ENCODE measurements around the gene AKNA.

Gene AKNA

DNA sequence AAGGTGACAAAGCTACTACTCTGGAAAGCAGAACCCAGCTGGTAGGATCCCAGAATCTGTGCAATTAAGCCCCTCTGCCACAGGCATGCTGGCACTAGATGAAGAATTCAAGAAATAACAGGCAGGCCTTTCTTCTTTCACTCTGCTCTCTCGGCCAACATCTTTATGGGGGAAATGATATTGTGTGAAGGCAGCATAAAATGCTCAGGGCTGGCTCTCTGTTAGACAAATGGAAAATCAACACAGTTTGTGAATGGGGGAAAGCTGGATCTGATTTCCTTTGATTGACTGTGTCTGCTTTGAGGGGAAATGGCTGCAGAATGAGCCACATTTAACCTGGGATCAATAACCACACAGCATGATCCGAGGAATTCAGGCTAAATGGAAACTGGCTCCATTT, 29.1 kb upstream of the AKNA start:
- no peak for DNase-seq

GRCh38 chr9:114416290-114416689, 28.5 kb upstream of the AKNA start:
- no peak for DNase-seq

- no peak for DNase-seq
Observed at GRCh38 chr9:114414346-114414745, 26.6 kb upstream of the AKNA start.

DNA sequence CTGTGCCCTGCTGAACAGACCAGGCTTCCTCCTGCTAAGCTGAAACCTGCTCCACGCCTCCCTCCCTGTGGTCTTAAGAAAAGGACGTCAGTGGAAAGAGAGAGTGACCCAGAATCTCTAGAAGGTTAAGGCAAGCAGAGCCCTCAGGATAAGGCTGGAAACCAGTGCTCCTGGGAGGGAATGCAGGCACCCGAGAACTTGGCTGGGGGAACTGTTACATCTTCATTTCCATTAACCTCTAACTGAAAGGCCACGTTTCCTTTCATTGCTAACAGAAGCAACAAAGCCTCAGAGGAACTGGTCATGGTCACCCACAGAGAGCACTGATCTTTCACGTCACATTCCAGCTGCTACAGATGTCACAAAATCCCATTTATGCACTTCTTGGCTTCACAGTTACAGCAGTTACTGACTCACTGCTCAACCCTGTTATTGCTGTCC, 26.1 kb upstream of the AKNA start:
- no peak for DNase-seq

DNA sequence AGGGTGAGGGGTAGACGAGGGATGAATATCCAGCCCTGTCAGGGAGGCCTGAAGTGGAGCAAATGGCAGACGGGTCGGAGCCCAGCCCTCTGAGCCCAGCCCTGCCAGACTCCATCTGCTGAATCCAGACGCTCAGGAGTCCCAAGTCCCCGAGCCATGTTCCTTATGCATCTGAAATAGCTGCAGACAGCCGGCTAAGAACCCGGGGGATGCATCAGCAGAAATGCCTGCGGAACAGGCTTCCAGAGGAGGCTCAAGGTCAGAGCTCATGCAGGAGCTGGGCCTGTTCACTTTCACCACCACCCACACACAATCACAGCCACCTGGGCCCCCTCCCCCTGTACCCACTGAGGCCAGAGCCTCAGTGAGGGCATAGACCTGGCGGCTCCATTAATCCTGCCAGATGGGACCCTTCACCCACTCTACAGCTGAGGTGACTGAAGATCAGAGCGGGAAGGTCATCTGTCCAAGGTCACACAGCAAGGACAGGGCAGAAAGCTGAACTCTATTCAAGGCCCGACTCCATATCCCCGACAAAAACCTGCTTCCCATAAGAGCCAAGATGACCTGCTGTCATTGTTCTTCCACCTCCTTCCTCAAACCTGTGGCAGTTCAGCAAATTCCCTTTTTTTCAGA, 24.4 kb upstream of the AKNA start:
- DNase-seq, result no peak

GRCh38 chr9:114411452-114411851, 23.7 kb upstream of the AKNA start:
- DNase-seq, result no peak

DNA sequence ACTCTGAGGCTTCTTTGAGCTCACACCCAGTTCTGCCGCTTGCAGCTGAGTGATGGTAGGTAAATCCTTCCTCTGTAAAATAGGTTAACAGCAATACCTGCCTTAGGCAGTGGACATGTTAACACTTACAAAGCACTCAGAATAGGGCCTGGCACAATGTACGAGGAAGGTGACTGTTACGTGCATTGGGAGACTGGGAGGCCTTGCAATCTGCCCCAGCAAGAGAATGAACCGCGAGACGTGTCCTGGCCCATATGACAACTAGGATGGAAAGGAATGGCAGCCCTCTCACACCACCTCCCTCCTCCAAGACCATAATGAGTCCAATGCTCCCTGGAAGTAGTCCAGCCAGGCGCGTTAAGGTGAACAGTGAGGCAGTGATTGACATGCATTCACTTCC, 23.1 kb upstream of the AKNA start:
- no peak for DNase-seq

GRCh38 chr9:114409842-114410241, 22.1 kb upstream of the AKNA start:
- no peak for DNase-seq

DNA sequence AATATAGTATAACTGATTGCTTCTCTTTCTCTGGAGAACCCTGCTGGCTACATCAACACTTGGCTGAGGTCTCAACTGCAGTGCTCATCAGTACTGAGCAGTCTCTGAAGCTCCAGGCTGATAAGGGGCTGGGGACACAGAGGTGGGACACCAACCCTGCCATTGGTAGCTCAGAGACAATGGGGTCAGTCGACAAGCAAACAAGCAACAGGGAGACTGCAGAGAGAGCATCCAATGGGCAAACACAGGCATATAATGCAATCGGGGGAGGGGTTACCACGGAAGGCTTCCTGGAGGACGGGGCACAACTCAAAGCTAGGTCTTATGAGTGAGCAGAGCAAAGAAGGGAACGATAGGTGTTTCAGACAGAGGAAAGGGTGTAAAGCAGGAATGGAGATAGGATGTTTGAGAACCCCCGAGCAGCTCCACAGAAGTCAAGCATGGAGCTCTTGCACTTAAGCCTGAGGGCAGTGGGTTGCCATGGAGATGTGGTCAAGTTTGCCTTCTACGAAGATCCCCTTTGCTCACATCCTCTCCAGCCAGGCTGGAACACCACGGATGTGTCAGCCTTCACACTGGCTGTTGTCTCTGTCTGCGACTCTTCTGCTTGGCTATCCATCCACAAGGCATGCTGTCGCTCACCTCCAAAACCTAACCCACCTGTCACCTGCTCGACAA, 21.5 kb upstream of the AKNA start:
- DNase-seq, result no peak

DNA sequence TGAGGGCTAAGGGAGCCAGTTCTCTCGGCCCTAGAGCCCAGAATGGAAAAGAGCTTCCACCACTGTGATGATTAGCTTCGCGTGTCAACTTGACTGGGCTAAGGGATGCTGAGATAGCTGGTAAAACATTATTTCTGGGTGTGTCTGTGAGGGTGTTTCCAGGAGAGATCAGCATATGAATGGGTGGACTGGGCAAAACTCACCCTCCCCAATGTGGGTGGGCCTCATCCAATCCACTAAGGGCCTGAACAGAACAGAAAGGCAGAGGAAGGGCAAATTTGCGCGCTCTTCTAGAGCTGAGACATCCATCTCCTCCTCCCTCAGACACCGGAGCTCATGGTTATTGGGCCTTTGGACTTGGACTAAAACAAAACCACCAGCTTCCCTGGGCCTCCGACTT, 20.9 kb upstream of the AKNA start:
- DNase-seq, result no peak

DNA sequence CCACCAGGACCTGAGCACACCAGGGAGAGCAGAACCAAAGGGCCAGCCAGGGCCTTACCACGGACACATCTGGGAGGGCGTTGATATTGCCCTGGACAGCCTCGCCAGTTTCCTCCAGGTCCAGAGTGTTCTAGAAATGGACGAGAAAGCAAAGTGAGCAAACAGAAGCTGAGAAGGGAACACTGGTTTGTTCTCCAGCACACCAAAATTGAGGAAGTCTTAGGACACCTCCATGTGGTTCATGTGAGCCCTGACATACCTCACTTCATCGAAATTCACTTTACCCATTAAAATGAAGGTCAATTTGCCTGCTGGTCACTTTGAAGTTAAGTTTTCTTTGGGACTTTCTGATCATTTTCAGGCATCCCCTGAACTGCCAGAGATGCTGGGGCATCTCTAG, 20.1 kb upstream of the AKNA start:
- DNase-seq, result no peak

DNA sequence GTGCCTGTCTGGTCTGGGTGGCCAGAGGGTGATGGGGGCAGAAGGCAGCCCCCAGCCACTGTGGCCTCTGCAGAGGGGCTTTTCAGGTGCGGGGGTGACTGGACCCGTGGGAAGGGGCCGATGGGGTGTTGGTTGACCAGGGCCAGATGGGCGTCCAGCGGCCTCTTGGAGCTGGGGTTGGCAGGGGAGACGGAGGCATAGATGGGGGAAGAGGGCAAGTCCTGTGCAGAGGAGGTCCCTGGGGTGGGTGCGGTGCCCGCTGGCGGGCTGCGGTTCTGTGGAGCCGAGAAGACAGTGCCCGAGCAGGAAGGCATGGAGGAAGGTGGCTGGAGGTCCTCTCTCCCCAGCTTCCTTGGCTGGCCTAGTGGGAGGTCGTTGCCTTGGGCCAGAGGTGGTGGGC, 18.7 kb upstream of the AKNA start:
- DNase-seq, result no peak

GRCh38 chr9:114405294-114406034, 17.7 kb upstream of the AKNA start:
- peak; percentile 72 for DNase-seq

GRCh38 chr9:114404531-114404930, 16.7 kb upstream of the AKNA start:
- DNase-seq, result no peak

- DNase-seq, result no peak
Observed at GRCh38 chr9:114403153-114403756, 15.5 kb upstream of the AKNA start.

- DNase-seq, result no peak
Observed at GRCh38 chr9:114401344-114401743, 13.6 kb upstream of the AKNA start.

GRCh38 chr9:114400772-114401171, 13.0 kb upstream of the AKNA start:
- no peak for DNase-seq

GRCh38 chr9:114400219-114400618, 12.4 kb upstream of the AKNA start:
- DNase-seq, result no peak

DNA sequence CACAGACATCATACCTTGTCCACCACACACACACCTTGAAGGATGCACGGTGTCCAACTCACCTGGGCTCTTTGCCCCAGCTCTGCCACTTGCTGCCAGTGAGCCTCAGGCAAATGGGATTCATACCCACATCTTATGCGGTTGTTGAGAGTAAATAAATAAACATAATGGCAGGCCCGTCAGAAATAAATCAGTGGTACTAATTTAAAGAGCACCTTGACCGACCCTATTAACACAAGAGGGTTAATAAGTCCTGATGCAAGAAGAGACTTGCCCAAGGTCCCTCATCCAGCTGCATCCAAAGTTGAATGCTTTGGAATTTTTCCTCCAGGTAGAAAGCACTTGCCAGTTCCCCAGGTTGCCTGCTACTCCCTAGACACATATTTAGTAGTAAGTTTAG, 11.6 kb upstream of the AKNA start:
- no peak for DNase-seq

DNA sequence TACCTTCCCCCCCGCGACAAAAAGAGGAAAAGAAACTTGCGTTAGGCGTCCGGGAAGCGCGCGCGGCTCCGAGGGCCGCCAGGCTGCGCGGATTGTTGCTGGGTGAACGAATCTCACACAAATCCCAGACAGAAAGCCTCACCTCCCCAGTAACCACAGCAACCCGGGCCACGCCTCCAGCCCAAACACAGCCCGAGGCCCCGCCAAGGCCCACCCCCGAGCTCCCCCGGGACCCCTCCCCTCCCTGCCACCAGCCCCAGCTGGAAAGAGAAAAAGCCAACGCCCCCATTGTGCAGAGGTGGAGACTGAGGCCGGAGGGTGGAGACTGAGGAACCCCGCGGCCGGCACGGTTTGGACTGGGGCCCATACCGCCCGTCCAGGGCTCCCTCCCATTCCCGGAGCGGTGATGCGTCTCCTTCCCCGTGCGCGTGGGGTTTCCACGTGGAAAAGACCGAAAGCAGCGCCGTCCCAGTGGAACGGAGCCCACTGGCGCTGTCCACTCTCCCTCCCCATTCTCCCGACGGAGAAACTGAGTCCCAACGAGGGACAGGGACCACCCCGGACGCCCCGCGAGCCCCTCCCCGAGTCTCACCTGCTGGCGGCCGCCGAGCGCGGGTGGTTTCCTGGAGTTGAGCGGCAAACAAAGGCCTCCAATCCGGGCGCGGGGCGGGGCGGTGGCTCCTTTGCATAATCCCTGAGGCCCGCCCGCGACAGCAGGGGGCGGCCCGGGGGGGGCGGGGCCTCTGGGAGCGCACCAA, 10.2 kb upstream of the AKNA start:
- peak; percentile 96 for DNase-seq

GRCh38 chr9:114397219-114397847, 9.6 kb upstream of the AKNA start:
- peak; percentile 39 for DNase-seq

- no peak for DNase-seq
Observed at GRCh38 chr9:114396558-114397218, 8.9 kb upstream of the AKNA start.

All from stimulated activated naive CD4-positive, alpha-beta T cell treated with Interleukin-2 at 50 U/mL for 16 hours (primary cell).